ENCODE data around the gene FUOM. TPM values are rescaled to one million over a fixed set of nuclear protein-coding genes. Genes with fewer than 3 reads are reported as not detected.
"Not testable (repeated sequence)": the region's sequence is repeated elsewhere in the genome, so short reads cannot be mapped to it uniquely, and the experiment has no call there.

Gene FUOM
- total RNA-seq, 2 experiments from 2014 or later: 15.4 to 17.3 TPM

DNA sequence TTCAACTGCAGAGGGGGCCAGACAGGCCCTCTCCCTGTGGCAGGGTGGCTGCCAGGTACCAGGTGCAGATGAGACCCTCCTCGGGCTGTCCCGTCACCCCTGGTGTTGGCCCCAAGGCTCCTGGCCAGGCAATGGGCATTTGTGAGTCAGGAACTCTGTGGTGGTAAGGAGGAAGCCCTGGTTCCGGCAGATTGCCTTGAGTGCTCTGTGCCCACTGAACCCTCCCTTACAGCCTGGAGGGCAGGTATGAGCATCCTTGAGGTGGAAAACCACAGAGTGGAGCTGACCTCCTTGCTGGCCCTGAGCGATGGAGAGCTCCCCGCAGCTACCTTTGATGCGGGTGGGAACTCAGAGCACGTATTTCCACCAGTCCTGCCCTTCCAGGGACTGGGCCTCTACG lies 23.2 kb upstream of the FUOM start:
- no peak for DNase-seq
- Mint-ChIP-seq H3K4me3 (no peak overlapping the region), H3K27me3 (peaks cover 5% of the 10 kb centered on the region), H3K4me1 (peaks cover 2% of the 10 kb centered on the region), H3K9me3 (no peaks in the 10 kb centered on the region), H3K36me3 (no peaks in the 10 kb centered on the region), H3K27ac (no peak overlapping the region)
- POLR2A ChIA-PET: interaction anchor here (1.1 to 1.4 kb wide), 2 partner anchors 10 to 38 kb away, joined by 3 to 4 read pairs; no protein-coding TSS in a partner anchor
- no peak for ATAC-seq (ENCODE audit: low read depth)

- no peak for DNase-seq
Observed at GRCh38 chr10:133379801-133380666, 22.2 kb upstream of the FUOM start.

GRCh38 chr10:133379152-133379800 lies 21.5 kb upstream of the FUOM start, which contains the start of gene PAOX:
PAOX (plus strand) TSS chr10:133379262; CDS start chr10:133379317, 55 bp downstream.
- H3K36me3 Mint-ChIP-seq: no peaks in the 10 kb centered on the region
- H3K4me3 Mint-ChIP-seq: peak within 1 kb of the TSS; percentile 76
- peaks cover 6% of the 10 kb centered on the region for H3K4me1 Mint-ChIP-seq
- no peak within 1 kb of the TSS for H3K27ac Mint-ChIP-seq
- DNase-seq (peak; percentile 81), ATAC-seq (ENCODE audit: low read depth) (peak; percentile 48)
- POLR2A ChIA-PET: interaction anchor here (2.9 kb wide), 1 partner anchor 11 kb away, joined by 18 read pairs; no protein-coding TSS in a partner anchor
- no peaks in the 10 kb centered on the region for H3K9me3 Mint-ChIP-seq
- peaks cover 12% of the 10 kb centered on the region for H3K27me3 Mint-ChIP-seq

More at GRCh38 chr10:133379801-133380666, 22.2 kb upstream of the FUOM start:
- POLR2A ChIA-PET: no interaction called here
- peaks cover 10% of the 10 kb centered on the region for H3K27me3 Mint-ChIP-seq
- no peak overlapping the region for H3K27ac Mint-ChIP-seq
- no peaks in the 10 kb centered on the region for H3K9me3 Mint-ChIP-seq
- H3K4me3 Mint-ChIP-seq: peak overlapping the region; percentile 64
- no peak for ATAC-seq (ENCODE audit: low read depth)
- no peaks in the 10 kb centered on the region for H3K36me3 Mint-ChIP-seq
- peaks cover 2% of the 10 kb centered on the region for H3K4me1 Mint-ChIP-seq

DNA sequence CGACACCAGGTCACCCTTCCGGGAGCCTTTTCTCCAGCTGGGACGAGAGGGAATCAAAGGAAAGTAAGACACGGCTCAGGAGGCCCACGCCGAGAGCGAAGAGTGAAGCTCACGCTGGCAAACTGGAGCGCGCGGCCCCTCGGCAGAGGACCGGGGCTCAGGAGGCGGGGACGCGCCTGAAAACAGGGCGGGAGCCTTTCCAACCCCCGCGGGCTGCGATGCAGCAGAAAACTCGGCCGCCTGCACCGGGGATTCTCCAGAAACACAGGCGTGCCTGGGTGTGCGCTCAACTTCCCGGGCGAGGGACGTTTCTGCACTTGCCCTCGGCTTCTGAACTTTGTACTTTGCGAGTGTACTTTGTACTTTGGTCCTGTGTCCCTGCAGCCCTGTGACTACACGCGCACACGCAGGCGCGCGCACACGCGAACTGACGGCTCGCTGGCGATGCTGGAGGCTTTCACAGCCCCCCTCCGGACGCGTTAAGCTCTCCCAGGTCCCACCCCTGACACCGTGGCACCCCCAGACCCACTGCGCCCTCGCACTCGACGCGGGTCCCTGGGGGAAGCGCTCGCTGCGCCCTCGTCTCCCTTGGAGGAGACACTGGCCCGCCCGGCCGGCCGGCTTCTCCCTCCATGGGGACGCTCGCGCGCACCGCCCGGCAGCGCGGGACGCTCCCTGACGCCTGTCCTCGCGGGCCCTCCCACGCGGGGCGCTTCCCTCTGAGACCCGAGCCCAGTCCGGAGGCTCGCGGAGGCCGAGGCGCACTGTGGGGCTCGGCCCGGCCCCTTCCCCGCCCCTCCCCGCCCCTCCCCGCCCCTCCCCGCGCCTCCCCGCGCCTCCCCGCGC lies 20.7 kb upstream of the FUOM start:
- peaks cover 12% of the 10 kb centered on the region for H3K27me3 Mint-ChIP-seq
- peak; percentile 58 for ATAC-seq (ENCODE audit: low read depth)
- DNase-seq: peak; percentile 82
- no peaks in the 10 kb centered on the region for H3K36me3 Mint-ChIP-seq
- peak overlapping the region; percentile 76 for H3K4me3 Mint-ChIP-seq
- peaks cover 9% of the 10 kb centered on the region for H3K4me1 Mint-ChIP-seq
- POLR2A ChIA-PET: interaction anchor here (2.9 kb wide), 1 partner anchor 12 kb away, joined by 18 read pairs; no protein-coding TSS in a partner anchor
- H3K27ac Mint-ChIP-seq: no peak overlapping the region
- no peaks in the 10 kb centered on the region for H3K9me3 Mint-ChIP-seq

- H3K9me3 Mint-ChIP-seq: no peaks in the 10 kb centered on the region
- peaks cover 12% of the 10 kb centered on the region for H3K27me3 Mint-ChIP-seq
- peak overlapping the region; percentile 76 for H3K4me3 Mint-ChIP-seq
- no peak for DNase-seq
- POLR2A ChIA-PET: interaction anchor here (2.9 kb wide), 1 partner anchor 13 kb away, joined by 18 read pairs; no protein-coding TSS in a partner anchor
- H3K36me3 Mint-ChIP-seq: no peaks in the 10 kb centered on the region
- peaks cover 9% of the 10 kb centered on the region for H3K4me1 Mint-ChIP-seq
- ATAC-seq (ENCODE audit: low read depth): no peak
- H3K27ac Mint-ChIP-seq: no peak overlapping the region
Observed at GRCh38 chr10:133377818-133378250, 20.0 kb upstream of the FUOM start.

DNA sequence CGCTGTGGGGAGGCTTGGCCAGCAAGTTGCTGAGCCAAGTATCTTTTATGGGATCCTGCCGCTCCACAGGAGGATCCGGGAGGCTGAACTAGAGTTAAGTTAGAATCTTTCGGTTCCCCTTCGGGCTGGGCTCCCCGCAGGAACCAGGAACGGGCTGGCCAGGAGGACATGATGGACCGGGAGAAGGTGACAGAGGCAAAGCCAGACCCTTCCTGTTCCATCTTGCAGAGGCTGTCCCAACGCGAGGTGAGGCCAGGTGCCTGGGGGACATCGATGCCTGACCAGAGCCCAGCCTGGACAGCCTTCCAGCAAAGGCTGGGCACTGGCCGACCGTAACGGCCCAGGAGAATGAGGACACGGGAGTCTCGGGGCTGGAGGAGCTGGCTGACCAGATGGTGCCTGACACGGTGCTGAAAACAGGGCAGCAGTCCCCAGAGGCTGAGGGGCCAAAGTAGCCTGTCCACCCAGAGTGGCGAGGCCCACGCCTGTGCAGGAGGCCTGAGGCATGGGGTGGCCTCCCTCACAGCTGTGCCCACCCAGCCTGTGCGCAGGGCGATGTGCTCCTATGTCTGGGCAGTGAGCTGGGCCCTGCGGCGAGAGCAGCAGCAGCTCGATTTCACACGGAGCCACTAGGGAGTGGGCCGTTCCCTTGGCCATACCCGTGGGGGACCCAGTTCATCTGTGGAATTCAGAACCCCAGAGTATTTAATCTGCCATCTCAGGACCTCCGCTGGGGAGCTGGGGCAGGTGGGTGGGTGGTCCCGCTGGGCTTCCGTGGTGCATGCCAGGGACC lies 19.4 kb upstream of the FUOM start:
- POLR2A ChIA-PET: interaction anchor here (2.9 kb wide), 1 partner anchor 13 kb away, joined by 18 read pairs; no protein-coding TSS in a partner anchor
- H3K9me3 Mint-ChIP-seq: no peaks in the 10 kb centered on the region
- no peak overlapping the region for H3K27ac Mint-ChIP-seq
- H3K4me1 Mint-ChIP-seq: peaks cover 9% of the 10 kb centered on the region
- H3K4me3 Mint-ChIP-seq: peak overlapping the region; percentile 76
- DNase-seq (no peak), ATAC-seq (ENCODE audit: low read depth) (no peak)
- H3K36me3 Mint-ChIP-seq: no peaks in the 10 kb centered on the region
- H3K27me3 Mint-ChIP-seq: peaks cover 12% of the 10 kb centered on the region

DNA sequence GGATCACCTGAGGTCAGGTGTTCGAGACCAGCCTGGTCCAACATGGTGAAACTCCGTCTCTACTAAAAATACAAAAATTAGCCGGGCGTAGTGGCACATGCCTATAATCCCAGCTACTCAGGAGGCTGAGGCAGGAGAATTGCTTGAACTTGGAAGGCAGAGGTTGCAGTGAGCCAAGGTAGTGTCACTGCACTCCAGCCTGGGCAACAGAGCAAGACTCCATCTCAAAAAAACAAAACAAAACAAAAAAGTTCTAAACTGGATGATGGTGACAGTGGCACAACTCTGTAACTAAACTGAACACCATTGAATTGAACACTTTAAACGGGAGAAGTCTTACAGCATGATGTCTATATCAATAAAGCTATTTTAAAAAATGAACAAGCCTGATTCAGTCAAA lies 18.4 kb upstream of the FUOM start:
- Mint-ChIP-seq H3K27ac (peak overlapping the region; percentile 56), H3K4me3 (peak overlapping the region; percentile 37), H3K27me3 (peaks cover 12% of the 10 kb centered on the region)
- POLR2A ChIA-PET; H3K9me3 Mint-ChIP-seq; H3K4me1 Mint-ChIP-seq; ATAC-seq (ENCODE audit: low read depth); H3K36me3 Mint-ChIP-seq; DNase-seq: not testable (repeated sequence)

GRCh38 chr10:133375357-133376115 lies 17.7 kb upstream of the FUOM start:
- peaks cover 8% of the 10 kb centered on the region for H3K4me1 Mint-ChIP-seq
- H3K27me3 Mint-ChIP-seq: peaks cover 12% of the 10 kb centered on the region
- H3K9me3 Mint-ChIP-seq: no peaks in the 10 kb centered on the region
- POLR2A ChIA-PET: no interaction called here
- no peak overlapping the region for H3K27ac Mint-ChIP-seq
- H3K36me3 Mint-ChIP-seq: peaks cover 1% of the 10 kb centered on the region
- no peak overlapping the region for H3K4me3 Mint-ChIP-seq
- DNase-seq: no peak
- no peak for ATAC-seq (ENCODE audit: low read depth)

DNA sequence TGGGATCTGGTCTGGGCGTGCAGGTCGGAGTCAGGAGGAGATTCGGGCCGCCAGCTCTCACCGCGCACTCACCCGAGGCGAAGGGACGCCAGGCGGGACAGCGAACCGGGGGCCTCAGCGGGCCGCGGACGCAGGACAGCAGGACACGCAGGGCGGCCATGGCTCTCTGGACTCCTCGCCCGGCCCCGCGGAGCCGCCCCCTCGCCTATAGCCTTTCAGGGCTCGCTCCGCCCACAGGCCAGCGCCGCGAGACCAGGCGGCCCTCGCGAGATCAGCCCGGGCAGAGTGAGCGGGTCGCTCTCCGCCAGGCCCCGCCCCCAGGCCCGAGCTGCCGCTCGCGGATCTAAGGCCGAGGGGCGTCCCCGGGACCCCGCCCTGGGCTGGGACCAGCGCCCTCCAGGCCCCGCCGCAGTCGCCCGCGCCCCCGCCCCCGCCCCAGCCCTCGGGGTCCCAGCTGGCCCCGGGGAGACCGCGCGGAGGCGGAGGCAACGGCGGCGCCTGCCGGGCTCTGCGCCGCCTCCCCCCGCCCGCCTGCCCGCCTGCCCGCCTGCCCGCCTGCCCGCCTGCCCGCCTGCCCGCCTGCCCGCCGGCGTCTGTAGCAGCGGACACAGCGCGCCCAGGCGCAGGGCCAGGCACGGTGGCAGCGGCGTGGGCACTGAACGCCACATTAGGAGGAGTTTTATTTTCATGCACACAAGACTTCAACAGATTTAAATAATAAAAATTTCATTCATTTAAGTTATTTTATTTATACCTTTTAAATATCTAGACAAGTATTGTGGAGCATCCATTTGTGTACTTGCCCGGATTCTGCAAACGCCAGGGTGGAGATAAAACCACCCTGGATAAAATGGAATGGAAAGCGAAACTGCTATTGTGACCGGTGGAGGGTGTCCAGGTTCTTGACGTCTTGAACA lies 15.6 kb upstream of the FUOM start, which contains the start of gene ECHS1:
ECHS1 (minus strand) TSS at position 181 of the 917 bp plus-strand sequence; CDS start at position 160, 21 bp downstream.
- ATAC-seq (ENCODE audit: low read depth) (peak; percentile 97), DNase-seq (peak; percentile 99)
- Mint-ChIP-seq H3K27me3 (peaks cover 12% of the 10 kb centered on the region), H3K27ac (peak within 1 kb of the TSS; percentile 82), H3K4me1 (peaks cover 8% of the 10 kb centered on the region), H3K4me3 (peak within 1 kb of the TSS; percentile 88), H3K36me3 (peaks cover 2% of the 10 kb centered on the region), H3K9me3 (no peaks in the 10 kb centered on the region)
- POLR2A ChIA-PET: interaction anchor here (0.6 to 1.5 kb wide), 8 partner anchors 10 to 53 kb away, joined by 3 to 10 read pairs (median 3); partner anchors contain the start of gene CALY

DNA sequence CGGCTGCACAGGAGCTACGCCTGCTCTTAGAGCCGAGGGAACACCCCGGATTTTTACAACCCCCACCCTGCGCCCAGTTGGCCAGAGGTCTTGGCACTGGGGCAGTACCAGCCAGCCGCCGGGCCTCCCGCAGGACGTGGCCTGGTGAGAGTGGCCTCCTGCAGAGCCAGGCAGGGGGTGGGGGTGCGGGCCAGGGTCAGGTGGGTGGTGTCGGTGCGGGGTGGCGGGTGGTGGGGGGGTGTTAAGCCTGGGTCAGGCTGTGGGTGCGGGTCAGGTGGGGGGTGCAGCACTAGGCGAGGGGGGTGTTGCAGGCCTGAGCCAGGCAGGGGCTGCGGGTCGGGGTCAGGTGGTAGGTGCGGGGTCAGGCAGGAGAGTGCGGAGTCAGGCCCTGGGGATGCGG lies 14.7 kb upstream of the FUOM start:
- Mint-ChIP-seq H3K9me3 (no peaks in the 10 kb centered on the region), H3K36me3 (peaks cover 2% of the 10 kb centered on the region), H3K27me3 (peaks cover 12% of the 10 kb centered on the region), H3K4me3 (peak overlapping the region; percentile 71), H3K27ac (no peak overlapping the region), H3K4me1 (peaks cover 8% of the 10 kb centered on the region)
- POLR2A ChIA-PET: interaction anchor here (1.3 to 1.4 kb wide), 2 partner anchors 15 to 36 kb away, joined by 3 to 4 read pairs; partner anchors contain the start of gene CALY
- no peak for ATAC-seq (ENCODE audit: low read depth)
- no peak for DNase-seq
